ENCODE results near the gene CCDC106.

GRCh38 chr19:55645512-55645881 is 2.5 kb upstream of the CCDC106 start:
- TF ChIP-seq, protein P1, sequence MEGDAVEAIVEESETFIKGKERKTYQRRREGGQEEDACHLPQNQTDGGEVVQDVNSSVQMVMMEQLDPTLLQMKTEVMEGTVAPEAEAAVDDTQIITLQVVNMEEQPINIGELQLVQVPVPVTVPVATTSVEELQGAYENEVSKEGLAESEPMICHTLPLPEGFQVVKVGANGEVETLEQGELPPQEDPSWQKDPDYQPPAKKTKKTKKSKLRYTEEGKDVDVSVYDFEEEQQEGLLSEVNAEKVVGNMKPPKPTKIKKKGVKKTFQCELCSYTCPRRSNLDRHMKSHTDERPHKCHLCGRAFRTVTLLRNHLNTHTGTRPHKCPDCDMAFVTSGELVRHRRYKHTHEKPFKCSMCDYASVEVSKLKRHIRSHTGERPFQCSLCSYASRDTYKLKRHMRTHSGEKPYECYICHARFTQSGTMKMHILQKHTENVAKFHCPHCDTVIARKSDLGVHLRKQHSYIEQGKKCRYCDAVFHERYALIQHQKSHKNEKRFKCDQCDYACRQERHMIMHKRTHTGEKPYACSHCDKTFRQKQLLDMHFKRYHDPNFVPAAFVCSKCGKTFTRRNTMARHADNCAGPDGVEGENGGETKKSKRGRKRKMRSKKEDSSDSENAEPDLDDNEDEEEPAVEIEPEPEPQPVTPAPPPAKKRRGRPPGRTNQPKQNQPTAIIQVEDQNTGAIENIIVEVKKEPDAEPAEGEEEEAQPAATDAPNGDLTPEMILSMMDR (IDR thresholded peaks at IDR 0.05), result no peak
- TF ChIP-seq POLR2A (IDR thresholded peaks at IDR 0.05) (no peak), POLR2AphosphoS5 (IDR thresholded peaks at IDR 0.05) (no peak)

Data from transverse colon (tissue), 4 donors.